ENCODE data around the gene DDX52.

Gene DDX52

DNA sequence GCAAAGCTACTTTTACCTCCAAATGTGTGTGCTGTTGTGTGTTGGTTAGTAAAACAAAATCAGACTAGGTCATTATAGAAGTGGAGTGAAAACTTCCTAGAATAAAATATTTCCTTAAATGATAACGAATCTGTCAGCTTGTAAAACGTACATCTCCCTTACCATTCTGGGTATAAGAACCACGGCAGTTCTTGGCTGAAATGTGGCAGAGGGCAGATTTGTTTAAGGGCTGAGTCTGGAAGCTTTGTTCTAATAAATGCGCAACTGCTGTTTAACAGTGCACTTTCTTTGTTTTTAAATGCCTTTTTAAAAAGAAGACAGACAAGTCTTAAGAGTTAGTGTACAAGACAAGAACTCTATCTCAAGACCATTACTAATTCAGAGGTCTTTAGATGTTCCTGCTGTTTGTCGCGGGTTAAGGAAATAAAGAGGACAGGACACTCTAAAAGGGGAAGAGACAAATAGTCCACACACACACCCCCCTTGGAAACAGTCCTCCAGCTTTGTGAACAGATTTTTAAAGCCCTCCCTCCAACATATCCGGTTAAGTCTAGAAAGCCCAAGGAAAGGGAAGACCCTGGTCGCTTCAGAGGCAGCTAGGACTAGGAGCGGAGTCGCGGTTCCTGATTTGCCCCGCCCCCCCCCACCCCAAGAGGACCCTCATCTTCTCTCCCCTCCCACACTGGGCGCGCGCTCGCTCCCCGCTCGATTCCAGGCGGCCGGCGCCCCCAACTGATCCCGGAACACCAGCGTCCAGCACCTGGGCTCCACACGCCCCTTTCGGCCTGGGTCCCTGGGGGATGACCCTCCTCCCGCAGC, 34.7 kb downstream of the DDX52 start:
- Histone ChIP-seq H3K4me3 (peak overlapping the region; percentile 85), H3K27ac (peak overlapping the region; percentile 69), H3K9me3 (ENCODE audit: low read depth, low read length) (0 out of 2 replicates have a peak, but pooled peaks cover 3% of the 10 kb centered on the region), H3K36me3 (ENCODE audit: insufficient read depth, low read length) (peaks cover 34% of the 10 kb centered on the region), H3K9ac (ENCODE audit: insufficient read length) (peak overlapping the region; percentile 90)
- DNase-seq (ENCODE audit: low read depth, low spot score): no peak
- TF ChIP-seq FOXP2 (optimal IDR thresholded peaks at IDR 0.05; ENCODE audit: control extremely low read depth, extremely low read length, insufficient read depth) (no peak), EZH2 (IDR thresholded peaks at IDR 0.05) (no peak), POLR2AphosphoS5 (IDR thresholded peaks at IDR 0.05; ENCODE audit: borderline replicate concordance, low read depth, low read length) (no peak)

DNA sequence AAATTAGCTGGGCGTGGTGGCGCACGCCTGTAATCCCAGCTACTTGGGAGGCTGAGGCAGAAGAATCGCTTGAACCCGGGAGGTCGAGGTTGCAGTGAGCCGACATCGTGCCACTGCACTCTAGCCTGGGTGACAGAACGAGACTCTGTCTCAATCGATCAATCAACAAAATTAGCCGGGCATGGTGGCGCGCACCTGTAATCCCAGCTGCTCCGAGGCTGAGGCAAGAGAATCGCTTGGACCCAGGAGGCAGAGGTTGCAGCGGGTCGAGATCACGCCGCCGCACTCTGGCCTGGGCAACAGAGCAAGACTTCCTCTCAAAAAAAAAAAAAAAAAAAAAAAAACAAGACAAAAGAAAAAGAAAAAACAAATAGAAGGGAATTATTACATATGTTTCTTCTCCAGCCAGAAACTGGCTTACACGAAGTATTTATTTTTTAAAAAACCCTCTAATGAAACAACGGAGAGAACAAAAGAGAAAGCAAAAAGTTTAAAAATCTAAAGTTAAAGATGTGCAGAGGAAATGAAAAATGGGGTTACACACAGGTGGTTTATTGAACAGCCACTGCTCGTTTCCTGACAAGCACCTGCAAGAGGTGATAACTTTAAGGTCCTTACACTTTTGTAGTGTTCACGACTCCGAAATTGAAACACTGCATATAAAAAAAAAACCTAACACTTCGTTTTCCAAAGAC, 35.5 kb downstream of the DDX52 start:
- peaks cover 33% of the 10 kb centered on the region for H3K36me3 ChIP-seq (ENCODE audit: insufficient read depth, low read length)
- no peak for DNase-seq (ENCODE audit: low read depth, low spot score)
- H3K9ac ChIP-seq (ENCODE audit: insufficient read length): peak overlapping the region; percentile 90
- H3K4me3 ChIP-seq: peak overlapping the region; percentile 85
- no peak for TF ChIP-seq POLR2AphosphoS5 (IDR thresholded peaks at IDR 0.05; ENCODE audit: borderline replicate concordance, low read depth, low read length)
- no peak for TF ChIP-seq FOXP2 (optimal IDR thresholded peaks at IDR 0.05; ENCODE audit: control extremely low read depth, extremely low read length, insufficient read depth)
- TF ChIP-seq EZH2 (IDR thresholded peaks at IDR 0.05): no peak
- H3K27ac ChIP-seq: peak overlapping the region; percentile 67
- H3K9me3 ChIP-seq (ENCODE audit: low read depth, low read length): 0 out of 2 replicates have a peak, but pooled peaks cover 4% of the 10 kb centered on the region

DNA sequence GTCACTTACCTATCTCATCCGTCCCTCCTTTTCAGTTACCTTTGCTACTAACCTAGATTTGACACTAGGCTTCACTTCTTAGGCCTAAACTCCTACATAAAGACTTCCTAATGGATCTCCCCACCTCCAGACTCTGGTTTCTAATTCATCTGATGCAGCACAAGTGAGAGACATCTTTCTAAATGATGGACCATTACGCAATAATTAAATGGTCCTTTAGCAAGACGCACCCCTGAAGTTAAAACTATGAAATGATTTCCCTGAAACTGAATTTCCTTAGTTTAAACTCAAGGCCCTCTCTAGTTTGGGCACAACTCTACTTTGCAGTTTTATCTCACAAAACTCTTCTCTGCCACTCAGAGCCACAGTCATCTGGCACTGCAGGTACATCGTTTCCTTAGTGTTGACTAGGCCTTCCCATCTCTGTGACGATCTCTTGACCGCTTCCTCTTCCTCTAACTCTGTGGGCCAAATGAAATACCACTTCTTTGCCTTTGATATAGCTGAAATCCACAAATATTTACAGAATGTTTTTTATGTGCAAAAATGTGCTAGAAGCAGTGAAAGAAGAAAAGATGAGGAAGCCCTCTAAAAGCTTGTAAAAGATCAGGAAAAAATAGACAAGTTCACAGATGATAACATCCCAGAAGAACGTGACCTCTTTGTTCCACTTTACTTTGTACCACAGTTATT, 37.3 kb downstream of the DDX52 start:
- H3K9me3 ChIP-seq (ENCODE audit: low read depth, low read length): 0 out of 2 replicates have a peak, but pooled peaks cover 4% of the 10 kb centered on the region
- H3K36me3 ChIP-seq (ENCODE audit: insufficient read depth, low read length): peaks cover 33% of the 10 kb centered on the region
- H3K4me3 ChIP-seq: no peak overlapping the region
- DNase-seq (ENCODE audit: low read depth, low spot score): no peak
- no peak for TF ChIP-seq EZH2 (IDR thresholded peaks at IDR 0.05)
- TF ChIP-seq FOXP2 (optimal IDR thresholded peaks at IDR 0.05; ENCODE audit: control extremely low read depth, extremely low read length, insufficient read depth): no peak
- no peak for TF ChIP-seq POLR2AphosphoS5 (IDR thresholded peaks at IDR 0.05; ENCODE audit: borderline replicate concordance, low read depth, low read length)
- H3K27ac ChIP-seq: no peak overlapping the region
- no peak overlapping the region for H3K9ac ChIP-seq (ENCODE audit: insufficient read length)

DNA sequence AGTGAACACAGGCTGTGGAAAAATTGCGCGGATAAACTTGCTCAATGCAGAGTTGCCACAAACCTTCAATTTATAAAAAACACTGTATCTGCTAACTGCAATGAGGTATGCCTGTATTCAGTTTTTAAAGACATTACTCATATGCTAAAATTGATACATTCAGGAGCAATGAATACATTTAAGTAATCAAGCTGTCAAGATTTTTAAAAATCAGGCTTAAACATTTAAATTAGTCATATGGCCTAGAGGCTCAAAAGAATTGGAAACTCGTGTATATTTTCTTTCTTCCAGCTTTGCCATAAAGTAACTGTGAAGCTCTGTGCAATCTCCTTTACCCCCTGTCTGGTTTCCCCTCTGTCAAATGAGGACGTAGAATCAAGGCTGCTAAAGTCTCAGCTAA, 38.2 kb downstream of the DDX52 start:
- 0 out of 2 replicates have a peak, but pooled peaks cover 4% of the 10 kb centered on the region for H3K9me3 ChIP-seq (ENCODE audit: low read depth, low read length)
- peaks cover 40% of the 10 kb centered on the region for H3K36me3 ChIP-seq (ENCODE audit: insufficient read depth, low read length)
- H3K9ac ChIP-seq (ENCODE audit: insufficient read length): no peak overlapping the region
- TF ChIP-seq FOXP2 (optimal IDR thresholded peaks at IDR 0.05; ENCODE audit: control extremely low read depth, extremely low read length, insufficient read depth) (no peak), EZH2 (IDR thresholded peaks at IDR 0.05) (no peak), POLR2AphosphoS5 (IDR thresholded peaks at IDR 0.05; ENCODE audit: borderline replicate concordance, low read depth, low read length) (no peak)
- no peak for DNase-seq (ENCODE audit: low read depth, low spot score)
- no peak overlapping the region for H3K4me3 ChIP-seq
- peak overlapping the region; percentile 26; the same call in 1 of the 2 replicates for H3K27ac ChIP-seq

DNA sequence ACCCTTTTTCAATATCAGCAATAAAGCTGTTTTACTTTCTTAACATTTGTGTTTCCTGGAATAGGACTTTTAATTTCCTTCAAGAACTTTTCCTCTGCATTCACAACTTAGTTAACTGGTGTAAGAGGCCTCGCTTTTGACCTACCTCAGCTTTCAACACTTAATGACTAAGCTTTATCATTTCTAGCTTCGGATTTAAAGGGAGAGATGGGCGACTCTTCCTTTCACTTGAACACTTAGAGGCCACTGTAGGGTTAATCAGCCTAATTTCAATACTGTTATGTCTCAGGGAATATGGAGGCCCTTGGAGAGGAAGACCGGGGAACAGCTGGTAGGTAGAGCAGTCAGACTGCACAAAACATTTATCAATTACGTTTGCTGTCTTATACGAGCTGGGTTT, 38.7 kb downstream of the DDX52 start:
- H3K9ac ChIP-seq (ENCODE audit: insufficient read length): no peak overlapping the region
- H3K36me3 ChIP-seq (ENCODE audit: insufficient read depth, low read length): peaks cover 43% of the 10 kb centered on the region
- H3K27ac ChIP-seq: no peak overlapping the region
- H3K9me3 ChIP-seq (ENCODE audit: low read depth, low read length): 0 out of 2 replicates have a peak, but pooled peaks cover 4% of the 10 kb centered on the region
- DNase-seq (ENCODE audit: low read depth, low spot score): no peak
- no peak for TF ChIP-seq FOXP2 (optimal IDR thresholded peaks at IDR 0.05; ENCODE audit: control extremely low read depth, extremely low read length, insufficient read depth)
- no peak for TF ChIP-seq EZH2 (IDR thresholded peaks at IDR 0.05)
- TF ChIP-seq POLR2AphosphoS5 (IDR thresholded peaks at IDR 0.05; ENCODE audit: borderline replicate concordance, low read depth, low read length): no peak
- H3K4me3 ChIP-seq: no peak overlapping the region

DNA sequence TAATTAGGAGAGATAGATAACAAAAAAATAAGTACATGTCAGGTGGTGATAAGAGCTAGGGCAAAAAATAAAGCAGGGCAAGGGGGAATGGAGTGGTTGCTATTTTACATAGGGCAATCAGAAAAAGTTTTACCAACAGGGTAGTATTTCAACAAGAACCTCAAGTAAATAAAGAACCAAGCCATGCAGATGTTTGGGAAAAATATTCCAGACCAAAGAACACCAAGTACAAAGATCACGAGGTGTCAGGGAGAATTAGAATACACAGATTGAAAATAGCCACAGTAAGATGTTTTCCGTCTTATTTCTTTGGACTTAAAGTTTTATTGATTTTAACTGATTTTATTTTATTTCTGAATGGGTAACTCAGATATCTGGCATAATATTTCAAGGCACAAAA, 45.1 kb downstream of the DDX52 start:
- Histone ChIP-seq H3K27ac (no peak overlapping the region), H3K36me3 (ENCODE audit: insufficient read depth, low read length) (peaks cover 51% of the 10 kb centered on the region), H3K9me3 (ENCODE audit: low read depth, low read length) (no peaks in the 10 kb centered on the region), H3K4me3 (no peak overlapping the region), H3K9ac (ENCODE audit: insufficient read length) (no peak overlapping the region)
- no peak for DNase-seq (ENCODE audit: low read depth, low spot score)
- TF ChIP-seq EZH2 (IDR thresholded peaks at IDR 0.05) (no peak), FOXP2 (optimal IDR thresholded peaks at IDR 0.05; ENCODE audit: control extremely low read depth, extremely low read length, insufficient read depth) (no peak), POLR2AphosphoS5 (IDR thresholded peaks at IDR 0.05; ENCODE audit: borderline replicate concordance, low read depth, low read length) (no peak)

DNA sequence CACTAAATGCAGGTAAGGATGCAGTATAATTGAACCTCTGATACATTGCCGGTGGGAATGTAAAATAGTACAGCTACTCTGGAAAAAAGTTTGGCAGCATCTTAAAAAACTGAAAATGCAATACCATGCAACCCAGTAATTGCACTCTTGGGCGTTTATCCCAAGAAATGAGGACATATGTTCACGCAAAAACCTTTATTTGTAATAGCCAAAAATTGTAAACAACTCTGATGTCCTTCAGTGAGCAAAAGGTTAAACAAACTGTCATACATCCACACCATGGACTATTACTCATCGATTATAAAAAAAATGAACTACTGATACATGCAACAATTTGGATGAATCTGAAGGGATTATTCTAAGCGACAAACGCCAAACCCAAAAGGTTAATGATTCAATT, 51.0 kb downstream of the DDX52 start:
- no peak overlapping the region for H3K4me3 ChIP-seq
- peaks cover 36% of the 10 kb centered on the region for H3K36me3 ChIP-seq (ENCODE audit: insufficient read depth, low read length)
- no peaks in the 10 kb centered on the region for H3K9me3 ChIP-seq (ENCODE audit: low read depth, low read length)
- H3K9ac ChIP-seq (ENCODE audit: insufficient read length): no peak overlapping the region
- no peak for TF ChIP-seq POLR2AphosphoS5 (IDR thresholded peaks at IDR 0.05; ENCODE audit: borderline replicate concordance, low read depth, low read length)
- no peak for TF ChIP-seq FOXP2 (optimal IDR thresholded peaks at IDR 0.05; ENCODE audit: control extremely low read depth, extremely low read length, insufficient read depth)
- no peak for TF ChIP-seq EZH2 (IDR thresholded peaks at IDR 0.05)
- H3K27ac ChIP-seq: no peak overlapping the region
- DNase-seq (ENCODE audit: low read depth, low spot score): no peak

DNA sequence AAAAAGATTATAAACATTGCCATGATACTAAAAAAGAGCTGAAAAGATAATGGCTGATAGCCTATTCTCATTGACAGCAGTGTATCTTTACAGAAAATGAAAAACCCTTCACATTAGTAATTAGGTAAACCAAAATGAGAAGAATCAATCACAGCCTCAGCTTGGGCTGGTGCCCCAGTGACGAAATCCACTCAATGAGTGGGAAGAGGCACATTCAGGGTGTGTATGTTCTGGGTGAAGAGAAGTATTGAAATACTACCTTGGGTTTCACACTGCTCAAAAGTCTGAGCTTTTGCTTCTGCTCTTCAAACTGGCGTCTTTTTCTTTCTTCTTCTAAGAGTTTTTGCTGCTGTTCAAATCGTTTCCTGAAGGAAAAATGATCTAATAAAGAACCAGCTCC, 58.2 kb downstream of the DDX52 start:
- Histone ChIP-seq H3K27ac (no peak overlapping the region), H3K4me3 (no peak overlapping the region), H3K36me3 (ENCODE audit: insufficient read depth, low read length) (peaks cover 48% of the 10 kb centered on the region), H3K9ac (ENCODE audit: insufficient read length) (peak overlapping the region; percentile 15), H3K9me3 (ENCODE audit: low read depth, low read length) (no peaks in the 10 kb centered on the region)
- no peak for DNase-seq (ENCODE audit: low read depth, low spot score)
- TF ChIP-seq POLR2AphosphoS5 (IDR thresholded peaks at IDR 0.05; ENCODE audit: borderline replicate concordance, low read depth, low read length) (no peak), EZH2 (IDR thresholded peaks at IDR 0.05) (no peak), FOXP2 (optimal IDR thresholded peaks at IDR 0.05; ENCODE audit: control extremely low read depth, extremely low read length, insufficient read depth) (no peak)

Measured in SK-N-MC (cell line).